ENCODE results near the gene ITGB1.

Gene ITGB1

DNA sequence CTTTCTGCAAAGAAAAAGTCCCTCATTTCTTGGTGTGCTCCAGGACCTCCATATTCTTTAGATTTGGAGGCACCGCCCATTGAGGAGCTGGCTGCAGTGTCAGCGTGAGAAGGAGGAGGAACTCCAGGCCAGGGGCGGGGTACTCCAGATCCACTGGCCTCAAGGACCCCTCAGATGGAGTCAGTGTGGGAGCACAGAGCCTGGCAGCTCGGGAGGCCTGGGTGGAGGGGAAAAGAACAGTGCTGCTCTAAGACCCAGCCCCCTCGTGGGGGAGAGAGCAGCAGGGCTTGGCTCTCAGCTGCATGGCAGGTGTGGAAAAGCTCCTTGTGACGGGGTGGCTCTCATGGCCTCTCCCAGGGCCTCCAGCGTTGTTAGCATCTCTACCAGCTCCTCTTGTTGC is 70.5 kb downstream of the ITGB1 start:
- CTCF ChIA-PET: interaction anchor here (0.5 to 0.6 kb wide), 2 partner anchors 159 to 343 kb away, joined by 3 to 4 read pairs; no protein-coding TSS in a partner anchor
- no peak overlapping the region for H3K27ac ChIP-seq
- DNase-seq (ENCODE audit: low spot score): no peak
- POLR2A ChIA-PET (ENCODE audit: low non-redundant PET): no interaction called here
- no peak for TF ChIP-seq CTCF (conservative IDR thresholded peaks at IDR 0.05; ENCODE audit: low read depth)

DNA sequence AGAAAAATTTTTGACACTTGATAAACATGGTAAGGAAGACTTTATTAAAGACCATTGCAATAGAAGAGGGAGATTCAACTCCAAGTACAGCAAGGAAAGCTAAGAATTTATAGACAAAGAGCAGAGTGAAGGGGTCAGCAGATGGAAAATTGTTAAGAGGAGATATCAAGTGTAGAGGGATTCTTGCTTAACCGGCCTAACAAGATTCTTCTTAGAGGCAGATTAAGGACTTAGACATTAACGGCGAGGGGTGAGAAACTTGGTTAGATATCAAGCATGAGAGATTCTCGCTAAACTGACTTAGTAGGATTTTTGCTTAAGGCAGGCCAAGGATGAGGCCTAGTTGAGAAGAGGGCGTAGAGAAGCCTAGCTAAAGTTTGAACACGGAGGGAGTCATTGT is 76.0 kb downstream of the ITGB1 start:
- no peak overlapping the region for H3K27ac ChIP-seq
- no peak for DNase-seq (ENCODE audit: low spot score)
- ChIA-PET CTCF (no interaction called here), POLR2A (ENCODE audit: low non-redundant PET) (no interaction called here)
- TF ChIP-seq CTCF (conservative IDR thresholded peaks at IDR 0.05; ENCODE audit: low read depth): no peak

DNA sequence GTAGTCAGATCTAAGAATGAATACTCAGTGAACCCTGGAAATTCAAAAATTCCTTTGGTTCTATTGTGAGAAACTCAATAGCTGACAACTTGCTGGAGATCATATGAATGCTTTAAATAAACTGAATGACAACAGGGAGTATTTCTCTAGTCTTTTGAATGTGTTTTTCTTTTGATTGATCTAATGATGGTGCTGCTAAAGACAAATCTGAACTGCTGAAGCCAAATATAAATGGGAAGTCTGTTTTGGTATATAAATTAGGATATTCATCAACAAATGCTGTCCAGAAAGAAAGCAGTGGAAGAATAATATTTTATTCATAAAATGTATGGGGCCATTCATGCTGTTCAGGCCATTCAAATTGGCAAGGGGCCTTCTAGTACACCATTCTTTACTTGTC is 79.4 kb downstream of the ITGB1 start:
- no peak for TF ChIP-seq CTCF (conservative IDR thresholded peaks at IDR 0.05; ENCODE audit: low read depth)
- no peak overlapping the region for H3K27ac ChIP-seq
- ChIA-PET POLR2A (ENCODE audit: low non-redundant PET) (no interaction called here), CTCF (no interaction called here)
- DNase-seq (ENCODE audit: low spot score): no peak

DNA sequence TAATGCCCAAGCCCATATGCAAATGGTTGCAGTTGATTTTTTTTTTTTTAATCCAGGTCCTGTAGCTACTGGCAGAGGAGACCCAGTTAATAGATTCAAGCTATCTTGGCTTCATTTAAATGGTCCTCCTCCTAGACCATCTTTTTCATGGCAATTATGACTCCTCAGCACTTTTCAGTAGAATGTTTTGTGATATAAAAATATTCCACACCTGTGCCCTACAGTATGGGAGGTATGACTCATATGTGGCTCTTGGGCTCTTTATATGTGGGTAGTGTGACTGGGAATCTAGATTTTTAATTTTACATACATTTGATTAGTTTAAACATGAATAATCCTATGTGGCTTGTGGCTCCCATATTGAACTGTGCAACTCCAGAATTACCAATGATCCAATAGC is 80.1 kb downstream of the ITGB1 start:
- POLR2A ChIA-PET (ENCODE audit: low non-redundant PET): no interaction called here
- no peak for DNase-seq (ENCODE audit: low spot score)
- TF ChIP-seq CTCF (conservative IDR thresholded peaks at IDR 0.05; ENCODE audit: low read depth): no peak
- H3K27ac ChIP-seq: no peak overlapping the region
- CTCF ChIA-PET: no interaction called here

DNA sequence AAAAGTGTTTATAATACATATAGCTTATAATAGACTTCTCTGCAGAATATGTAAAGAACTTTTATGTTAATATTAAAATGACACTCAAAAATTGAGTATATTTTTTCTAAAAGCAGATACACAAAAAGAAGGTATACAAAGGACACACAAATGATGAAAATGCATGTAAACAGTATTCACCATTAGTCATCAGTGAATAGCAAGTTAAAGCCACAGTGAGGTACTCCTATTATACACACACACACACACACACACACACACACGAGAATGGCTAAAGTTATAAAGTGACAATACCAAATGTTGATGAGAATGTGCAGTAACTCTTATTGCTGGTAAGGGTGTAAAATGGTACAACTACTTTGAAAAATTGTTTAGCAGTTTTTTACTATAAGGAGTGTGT is 92.9 kb downstream of the ITGB1 start:
- CTCF ChIA-PET: no interaction called here
- POLR2A ChIA-PET (ENCODE audit: low non-redundant PET): no interaction called here
- TF ChIP-seq CTCF (conservative IDR thresholded peaks at IDR 0.05; ENCODE audit: low read depth): no peak
- DNase-seq (ENCODE audit: low spot score): no peak
- H3K27ac ChIP-seq: no peak overlapping the region

- ChIA-PET POLR2A (ENCODE audit: low non-redundant PET) (no interaction called here), CTCF (no interaction called here)
- TF ChIP-seq CTCF (conservative IDR thresholded peaks at IDR 0.05; ENCODE audit: low read depth): no peak
- no peak for DNase-seq (ENCODE audit: low spot score)
- no peak overlapping the region for H3K27ac ChIP-seq
Measured at GRCh38 chr10:32854435-32854834, 103.6 kb downstream of the ITGB1 start.

DNA sequence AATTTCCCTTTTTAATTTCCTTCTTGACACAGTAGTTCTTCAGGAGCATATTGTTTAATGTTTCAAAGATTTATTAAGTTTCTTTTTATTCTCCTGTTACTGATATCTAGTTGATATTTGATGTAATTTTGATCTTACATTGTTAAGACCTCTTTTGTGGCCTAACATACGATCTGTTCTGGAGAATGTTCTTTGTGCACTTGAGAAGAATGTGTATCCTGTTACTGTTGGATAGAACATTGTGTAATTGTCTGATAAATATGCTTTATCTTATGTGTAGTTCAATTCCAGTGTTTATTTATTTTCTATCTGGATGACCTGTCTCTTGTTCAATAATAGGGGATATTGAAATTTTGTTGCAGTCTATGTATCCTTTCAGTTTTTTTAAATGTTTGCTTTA is 106.7 kb downstream of the ITGB1 start:
- no peak for TF ChIP-seq CTCF (conservative IDR thresholded peaks at IDR 0.05; ENCODE audit: low read depth)
- DNase-seq (ENCODE audit: low spot score): no peak
- ChIA-PET CTCF (no interaction called here), POLR2A (ENCODE audit: low non-redundant PET) (no interaction called here)
- H3K27ac ChIP-seq: no peak overlapping the region

Measured in RWPE1 (cell line).